ENCODE results near the gene OSBPL6.
"Not testable (repeated sequence)": the region's sequence is repeated elsewhere in the genome, so short reads cannot be mapped to it uniquely, and the experiment has no call there.

Gene OSBPL6

DNA sequence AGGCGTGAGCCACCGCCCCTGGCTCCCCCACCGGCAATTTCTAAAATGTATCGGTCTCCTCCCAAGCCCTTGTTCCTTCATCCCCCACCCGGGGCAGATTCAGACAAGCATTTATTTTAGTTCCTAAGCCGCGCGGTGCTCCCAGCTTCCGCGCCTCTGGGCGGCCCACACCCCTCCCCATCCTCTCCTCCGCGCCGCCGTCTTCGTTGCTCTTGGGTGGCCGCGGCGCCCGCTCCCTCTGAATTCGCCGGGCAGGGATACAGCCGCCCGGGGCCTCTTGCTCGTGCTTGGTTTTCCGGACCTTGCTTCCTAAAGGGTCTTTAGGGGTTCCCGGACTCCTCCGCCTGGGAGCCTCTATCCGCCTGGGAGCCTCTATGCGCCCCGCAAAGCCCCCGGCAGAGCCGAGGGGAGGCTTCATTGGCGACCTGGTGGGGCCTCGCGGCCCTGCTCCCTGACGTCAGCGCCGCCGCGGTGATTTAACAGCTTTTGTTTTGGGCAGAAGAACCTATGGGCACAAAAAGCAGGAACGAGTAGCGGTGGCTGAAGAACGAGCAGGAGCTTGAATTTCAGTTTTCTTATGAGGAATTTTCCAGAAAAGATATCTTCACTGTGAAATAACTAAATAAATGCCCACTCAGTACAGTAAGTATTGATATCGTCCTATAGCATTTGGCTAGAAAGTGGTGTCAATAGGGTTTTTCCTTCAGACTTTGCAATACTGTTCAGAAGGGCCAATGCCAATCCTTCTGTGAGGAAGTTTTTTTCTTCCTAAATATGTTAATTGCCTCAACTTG is 219.4 kb downstream of the OSBPL6 start:
- peak; percentile 70 for DNase-seq

GRCh38 chr2:178414266-178415247 is 220.2 kb downstream of the OSBPL6 start:
- peak; percentile 91 for DNase-seq

- DNase-seq = no peak
Measured at GRCh38 chr2:178415979-178416378, 221.7 kb downstream of the OSBPL6 start.

DNA sequence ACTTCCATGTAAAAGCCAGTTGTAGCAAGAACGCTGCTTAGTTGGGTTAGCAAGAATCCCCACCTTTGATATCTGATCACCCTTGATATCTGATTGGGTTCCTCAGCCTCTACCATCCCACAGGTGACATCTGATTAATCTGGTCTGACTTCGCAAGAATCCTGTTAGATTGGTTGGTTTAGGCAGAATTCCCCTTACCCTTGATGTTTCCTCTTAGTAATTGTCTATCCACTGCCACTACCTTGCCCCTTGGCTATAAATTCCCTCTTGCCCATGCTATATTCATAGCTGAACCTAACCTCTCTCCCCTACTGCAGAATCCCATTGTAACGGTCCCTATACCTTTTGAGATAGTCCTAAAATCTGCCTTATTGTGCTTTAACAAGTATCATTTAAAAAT is 223.6 kb downstream of the OSBPL6 start:
- DNase-seq = no peak

DNA sequence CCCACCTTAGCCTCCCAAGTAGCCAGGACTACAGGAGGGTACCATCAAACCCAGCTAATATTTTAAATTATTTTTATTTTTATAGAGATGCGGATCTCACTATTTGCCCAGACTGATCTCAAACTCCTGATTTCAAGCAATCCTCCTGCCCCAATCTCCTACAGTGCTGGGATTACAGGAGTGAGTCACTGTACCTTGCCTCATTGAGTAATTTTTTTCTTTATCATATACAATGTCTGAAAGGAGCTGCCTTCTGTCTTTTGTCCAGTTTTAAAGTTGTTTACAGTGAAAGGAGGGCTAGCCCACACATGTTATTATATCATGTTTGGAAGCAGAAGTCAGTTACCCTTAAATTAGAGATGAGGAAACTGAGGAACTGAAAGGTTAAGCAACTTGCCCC is 224.1 kb downstream of the OSBPL6 start:
- DNase-seq = no peak

GRCh38 chr2:178419123-178419522 is 224.8 kb downstream of the OSBPL6 start:
- peak; percentile 23 for DNase-seq

DNA sequence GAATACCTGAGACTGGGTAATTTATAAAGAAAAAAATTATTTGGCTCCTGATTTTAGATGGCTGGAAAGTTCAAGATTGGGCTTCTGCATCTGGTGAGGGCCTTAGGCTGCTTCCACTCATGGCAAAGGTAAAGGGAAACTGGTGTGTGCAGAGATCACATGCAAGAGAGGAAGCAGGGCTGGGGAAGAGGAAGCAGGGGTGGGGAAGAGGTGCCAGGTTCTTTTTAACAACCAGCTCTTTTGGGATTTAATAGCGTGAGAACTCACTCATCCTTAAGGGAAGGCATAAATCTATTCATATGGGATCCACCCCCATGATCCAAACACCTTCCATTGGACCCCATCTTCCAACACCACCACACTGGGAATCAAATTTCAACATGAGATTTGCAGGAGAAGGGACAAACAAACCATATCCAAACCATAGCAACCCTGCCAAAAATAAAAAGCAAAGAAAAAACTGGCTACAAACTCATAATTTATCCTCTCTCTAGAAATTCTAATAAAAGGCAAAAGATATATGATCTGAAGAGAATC is 226.2 kb downstream of the OSBPL6 start:
- no peak for DNase-seq

- DNase-seq = no peak
Measured at GRCh38 chr2:178422097-178422496, 227.8 kb downstream of the OSBPL6 start.

GRCh38 chr2:178423746-178424145 is 229.4 kb downstream of the OSBPL6 start:
- DNase-seq = not testable (repeated sequence)

DNA sequence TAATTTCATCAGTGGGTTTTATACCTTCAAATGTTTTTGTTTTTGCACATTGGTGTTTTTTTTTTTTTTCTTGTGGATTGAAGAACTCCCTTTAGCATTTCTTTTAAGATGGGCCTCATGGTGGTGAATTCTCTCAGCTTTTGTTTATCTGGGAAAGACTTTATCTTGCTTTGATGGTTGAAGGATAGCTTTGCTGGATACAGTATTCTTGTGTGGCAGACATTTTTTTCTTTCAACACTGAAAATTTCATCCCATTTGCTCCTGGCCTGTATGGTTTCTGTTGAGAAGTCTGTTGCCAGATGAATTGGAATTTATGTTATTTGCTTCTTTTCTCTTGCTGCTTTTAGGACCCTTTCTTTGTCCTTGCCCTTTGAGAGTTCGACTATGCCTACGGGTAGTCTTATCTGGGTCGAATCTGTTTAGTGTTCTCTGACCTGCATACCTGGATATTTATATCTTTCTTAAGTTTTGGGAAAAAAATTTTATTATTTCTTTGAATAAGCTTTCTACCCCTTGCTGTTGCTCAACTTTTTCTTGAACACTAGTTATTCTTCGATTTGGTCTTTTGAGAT is 231.0 kb downstream of the OSBPL6 start:
- DNase-seq = no peak

DNA sequence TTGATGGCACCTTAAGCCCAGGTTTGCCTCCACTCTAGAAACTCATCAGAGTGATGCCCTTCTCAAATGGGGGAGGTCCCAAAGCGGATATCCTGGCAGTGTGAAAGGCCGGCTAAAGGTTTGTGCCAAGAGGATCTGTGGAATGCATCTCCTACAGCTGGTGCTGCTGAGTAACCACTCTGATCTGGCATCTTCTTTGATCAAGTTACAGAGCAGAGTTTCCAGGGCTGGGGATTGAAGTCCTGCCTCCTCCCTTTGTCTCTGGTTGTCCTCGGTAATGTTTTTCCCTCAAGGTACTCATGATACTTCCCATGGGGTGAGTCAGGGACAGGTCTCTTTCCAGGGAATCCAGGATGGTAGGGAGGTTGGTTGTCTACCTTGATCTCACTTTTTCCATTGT is 232.1 kb downstream of the OSBPL6 start:
- no peak for DNase-seq

DNA sequence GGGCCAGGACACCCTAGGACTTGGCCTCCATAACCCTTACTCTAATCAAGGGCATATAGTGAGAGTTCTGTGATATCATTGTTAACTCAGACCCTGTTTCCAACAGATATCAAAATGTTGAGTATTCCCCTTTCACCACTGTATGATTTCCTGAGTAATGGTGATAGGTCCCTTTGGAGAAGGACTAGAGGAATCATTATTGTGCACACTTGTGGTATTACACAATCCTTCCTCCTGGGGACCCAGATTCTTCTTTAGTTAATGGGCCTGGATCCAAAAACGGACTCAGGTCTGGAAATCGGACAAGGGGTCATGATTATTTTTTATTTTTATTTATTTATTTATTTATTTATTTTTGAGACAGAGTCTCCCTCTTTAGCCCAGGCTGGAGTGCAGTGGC is 233.1 kb downstream of the OSBPL6 start:
- no peak for DNase-seq

- DNase-seq = no peak
Measured at GRCh38 chr2:178428396-178428806, 234.1 kb downstream of the OSBPL6 start.

DNA sequence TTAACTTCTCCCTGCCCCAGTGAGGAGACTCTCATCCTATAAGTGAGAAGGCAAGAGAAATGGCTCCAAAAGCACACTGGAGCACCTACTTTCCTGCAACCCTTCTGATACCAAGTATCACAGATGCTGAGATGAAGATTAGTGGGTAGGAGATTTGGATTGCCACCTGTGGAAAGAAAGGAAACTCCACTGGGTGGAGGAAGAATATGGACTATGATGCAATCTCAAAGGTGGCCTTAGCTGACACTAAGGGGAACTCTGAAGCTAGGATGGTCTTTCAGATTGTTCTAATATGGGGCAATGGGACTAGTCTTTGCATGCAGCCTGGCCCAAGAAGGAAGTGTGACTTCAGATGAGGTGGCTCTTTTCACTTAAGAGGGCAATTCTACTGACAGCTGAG is 235.0 kb downstream of the OSBPL6 start:
- no peak for DNase-seq

DNA sequence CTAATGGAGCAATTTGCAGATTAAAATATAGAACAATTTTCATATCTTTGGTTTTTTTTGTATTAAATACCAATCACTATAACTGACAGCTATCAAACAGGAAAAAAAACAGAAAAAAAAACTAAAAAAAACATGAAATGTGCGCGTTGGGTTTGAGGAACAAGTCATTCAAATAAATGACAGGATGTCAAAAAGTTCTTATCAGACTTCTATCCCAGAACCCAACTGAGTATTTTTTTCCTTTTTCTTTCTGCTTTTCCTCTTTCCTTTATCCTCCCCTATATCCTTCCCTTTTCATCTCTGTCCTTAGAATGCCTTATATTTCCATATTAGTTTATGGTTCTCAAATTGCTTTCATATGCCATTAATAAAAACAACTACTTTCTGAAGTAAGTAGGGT is 242.3 kb downstream of the OSBPL6 start:
- DNase-seq = no peak

DNA sequence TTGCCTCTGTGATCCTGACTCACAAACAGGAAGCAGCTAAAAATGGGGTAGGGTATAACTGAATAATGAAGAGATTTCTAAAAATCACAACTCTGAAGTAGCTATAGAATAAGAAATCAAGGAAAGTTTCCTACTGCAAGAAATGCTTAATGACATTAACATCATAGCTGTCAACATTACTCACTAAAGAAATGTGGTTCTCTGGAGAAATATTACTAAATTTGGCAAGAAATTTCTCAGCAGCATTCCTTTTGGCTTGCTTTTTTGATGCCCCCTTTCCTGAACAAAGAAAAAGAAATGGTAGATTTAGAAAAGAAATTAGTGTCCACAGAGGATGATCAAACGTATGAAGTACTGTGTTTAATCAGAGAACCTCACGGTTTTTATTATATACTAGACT is 247.1 kb downstream of the OSBPL6 start:
- no peak for DNase-seq

GRCh38 chr2:178448968-178449661 is 254.8 kb downstream of the OSBPL6 start:
- no peak for DNase-seq

DNA sequence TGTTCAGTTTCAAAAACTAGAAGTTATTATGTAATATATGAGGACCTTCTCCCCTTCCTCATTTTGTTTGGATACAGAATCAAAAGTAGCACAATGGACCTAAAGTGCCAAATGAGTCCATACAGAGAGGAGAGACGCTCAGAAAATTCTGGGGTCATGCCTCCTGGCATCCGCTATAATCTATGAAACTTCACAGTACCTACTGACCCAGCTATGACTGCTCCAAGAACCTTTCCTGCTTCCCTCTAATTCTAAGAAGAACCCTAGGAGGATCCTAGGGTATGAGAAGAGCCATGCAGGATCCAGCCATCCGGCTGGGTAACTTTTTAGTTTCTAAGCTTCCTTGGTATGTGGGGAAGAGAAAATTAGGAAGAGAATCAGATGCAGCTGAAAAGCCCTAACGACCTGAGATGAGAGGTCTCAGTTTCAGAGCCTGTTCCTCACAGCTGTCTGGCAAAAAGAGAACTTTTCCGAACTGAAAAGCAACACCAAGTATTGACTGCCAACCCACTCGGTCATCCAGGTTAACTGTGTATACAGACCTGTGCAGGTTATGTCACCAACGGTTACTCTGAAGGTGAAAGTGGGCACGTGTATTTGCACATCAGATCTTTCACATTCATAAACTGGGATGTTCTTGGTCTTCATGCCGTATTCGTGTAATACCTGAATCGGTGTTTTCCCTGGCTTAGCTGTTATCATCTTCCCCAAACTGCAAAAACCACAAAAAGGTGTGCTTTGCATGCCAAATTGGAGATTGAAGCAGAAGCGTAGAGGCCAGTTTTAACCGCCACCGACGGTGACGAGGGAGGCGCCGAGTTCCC is 255.6 kb downstream of the OSBPL6 start:
- peak; percentile 69 for DNase-seq

DNA sequence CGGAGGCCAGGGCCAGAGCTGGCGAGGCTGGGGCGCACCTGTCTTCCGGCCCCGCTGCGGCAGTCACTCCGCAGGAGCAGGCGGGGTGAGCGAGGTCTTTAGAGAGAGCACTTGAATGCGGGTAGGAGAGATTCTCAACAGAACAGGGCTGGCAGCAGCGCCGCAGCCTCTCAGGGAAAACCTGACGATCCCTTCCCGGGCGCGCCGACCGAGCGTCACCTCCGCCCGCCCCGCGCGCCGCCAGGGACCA is 256.1 kb downstream of the OSBPL6 start:
- DNase-seq = peak; percentile 79

DNA sequence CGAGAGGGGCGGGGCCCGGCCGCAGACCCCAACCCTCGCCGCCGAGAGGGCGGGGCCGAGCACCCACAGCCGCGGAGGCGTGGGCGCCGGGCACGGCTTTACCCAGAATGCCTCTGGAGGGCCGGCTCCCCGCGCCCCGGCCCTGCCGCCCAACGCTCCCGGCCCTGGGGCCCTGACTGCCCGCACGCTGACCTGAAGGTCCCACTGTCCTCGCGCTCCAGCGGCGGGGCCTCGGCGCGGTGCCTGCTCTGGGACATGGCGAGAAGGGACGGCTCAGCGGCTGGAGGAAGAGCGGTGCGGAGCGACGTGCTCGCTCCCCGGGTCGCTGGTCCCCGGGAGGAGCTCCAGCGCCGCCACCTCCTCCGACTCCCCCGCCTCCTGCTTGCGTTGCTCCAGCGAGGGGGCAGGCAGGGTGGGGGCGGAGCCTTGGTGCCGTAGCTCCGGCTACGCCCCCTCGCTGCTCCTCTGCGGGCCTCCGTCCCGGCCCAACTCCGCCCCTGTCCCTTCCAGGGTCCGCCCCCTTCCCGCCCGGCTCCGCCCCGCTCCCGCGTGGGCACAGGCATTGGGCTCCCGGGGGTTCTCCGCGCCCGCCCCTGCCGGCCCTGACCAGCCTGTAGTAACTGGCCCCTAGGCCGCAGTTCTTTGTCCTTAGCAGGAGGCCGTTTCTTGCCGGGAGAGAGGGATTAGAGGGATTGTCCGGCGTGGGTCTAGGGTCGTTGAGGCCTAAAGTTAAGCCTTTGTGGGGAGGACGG is 256.6 kb downstream of the OSBPL6 start, which contains the start of the genes PJVK and PRKRA:
TSS of gene PJVK (plus strand) at position 605 of the 752 bp plus-strand sequence. CDS start 2,032 bp downstream, outside the sequence.
TSS of gene PRKRA (minus strand) at position 402 of the 752 bp plus-strand sequence. CDS start at position 257, 145 bp downstream.
- peak; percentile 93 for DNase-seq

DNA sequence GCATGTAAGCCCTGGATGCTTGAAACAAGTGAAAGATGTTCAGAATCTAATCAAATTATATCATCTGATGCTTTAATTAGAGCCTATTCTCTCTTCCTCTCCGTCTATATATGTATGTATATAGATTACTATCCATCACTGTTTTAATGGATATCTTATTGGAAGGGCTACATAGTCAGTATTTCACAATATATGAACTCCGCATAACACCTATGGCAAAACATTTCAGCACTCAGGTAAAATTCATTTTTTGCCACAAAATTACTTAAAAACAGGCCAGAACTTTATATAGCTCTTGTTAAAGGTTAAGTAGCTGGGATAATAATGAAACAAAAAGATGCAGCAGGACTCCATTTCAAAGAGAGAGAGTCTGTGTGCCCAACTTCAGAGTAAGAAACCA is 258.0 kb downstream of the OSBPL6 start:
- no peak for DNase-seq
